Sigmoid colon (tissue), 7 donors: Measurements from ENCODE around the gene GRIA1. TPM values are rescaled to one million over a fixed set of nuclear protein-coding genes. Genes with fewer than 3 reads are reported as not detected.

ENCODE experiments used
- DNase-seq: peaks from one replicate; pipeline ENCODE4 v3.0.0-alpha.2; 2019
- H3K27ac ChIP-seq, 4 donors: fragments of 200-600 bp; sonication (generic); one replicate each; pipeline ENCODE4 v1.5.1; 2016 to 2019; ENCODE audit warnings: mild to moderate bottlenecking in 1 of 4
- H3K27me3 ChIP-seq, 3 donors: fragments of 200-600 bp; sonication (generic); one replicate each; pipeline ENCODE4 v1.5.1; 2019; ENCODE audit warnings: mild to moderate bottlenecking in 1 of 3
- H3K36me3 ChIP-seq, 4 donors: fragments of 200-600 bp; sonication (generic); one replicate each; pipeline ENCODE4 v1.5.1; 2016 to 2019
- H3K4me1 ChIP-seq, 4 donors: fragments of 200-600 bp; sonication (generic); one replicate each; pipeline ENCODE4 v1.5.1; 2017 to 2019
- H3K4me3 ChIP-seq, 4 donors: fragments of 200-600 bp; sonication (generic); one replicate each; pipeline ENCODE4 v1.5.1; 2017 to 2019; ENCODE audit warnings: mild to moderate bottlenecking in 2 of 4, moderate library complexity in 1 of 4
- H3K9me3 ChIP-seq, 4 donors: fragments of 200-600 bp in 3 of 4; sonication (generic) in 3 of 4; one replicate each; pipeline versions ENCODE4 v1.5.1 to v1.6.1; 2013 to 2019
- CTCF ChIP-seq, 4 experiments: fragments of 450-650 bp in 3 of 4; fragments of 200-600 bp in 1 of 4; IDR thresholded peaks; one replicate each; pipeline ENCODE4 v1.5.1; 2016 to 2019; ENCODE audit warnings: antibody characterized with exemption in 4 of 4, mild to moderate bottlenecking in 3 of 4, moderate library complexity in 2 of 4
- EP300 ChIP-seq, 4 donors: sonication (generic); formaldehyde crosslinking; IDR thresholded peaks; one replicate each; pipeline ENCODE4 v1.6.1; 2017; ENCODE audit warnings: antibody characterized with exemption in 4 of 4
- POLR2A ChIP-seq, 2 donors: fragments of 450-650 bp; IDR thresholded peaks; one replicate each; pipeline ENCODE4 v1.6.1; 2016; ENCODE audit warnings: antibody characterized with exemption in 2 of 2, mild to moderate bottlenecking in 2 of 2, moderate library complexity in 2 of 2
- POLR2AphosphoS5 ChIP-seq, 4 donors: sonication (generic); formaldehyde crosslinking; IDR thresholded peaks; one replicate each; pipeline ENCODE4 v1.6.1; 2017; ENCODE audit warnings: antibody characterized with exemption in 4 of 4
- WGBS, 2 donors: extraction: QIAGEN DNeasy Blood & Tissue Kit; methylation state at CpG; one replicate each; pipeline ENCODE4 v1.1.7; 2013; 5-methylcytosine and 5-hydroxymethylcytosine counted together
- intact Hi-C: fragments of 100-400 bp; cut with DNase I; formaldehyde crosslinking; loops from one replicate; pipeline ENCODE4 v1.15.1; 2023
- polyA plus RNA-seq, 3 donors: library from polyadenylated mRNA; stranded (reverse); fragments of 200-250 nt; gene quantifications; one replicate each; pipeline ENCODE4 v1.2.3, GENCODE V29; 2013
- total RNA-seq, 4 donors: library from RNA; depleted of rRNA; stranded (reverse); fragments of >200 nt; gene quantifications; one replicate each; pipeline ENCODE4 v1.1.0, GENCODE V29; 2016
- donor health status: healthy with polysubstance abuse.
- donor health status: Bipolar disorder and iron deficiency.
- donor health status: healthy.

The GRIA1 gene
- total and polyA plus RNA-seq, 7 donors = under 0.01 to 1.5 (median 0.51) TPM; not detected in 1

DNA sequence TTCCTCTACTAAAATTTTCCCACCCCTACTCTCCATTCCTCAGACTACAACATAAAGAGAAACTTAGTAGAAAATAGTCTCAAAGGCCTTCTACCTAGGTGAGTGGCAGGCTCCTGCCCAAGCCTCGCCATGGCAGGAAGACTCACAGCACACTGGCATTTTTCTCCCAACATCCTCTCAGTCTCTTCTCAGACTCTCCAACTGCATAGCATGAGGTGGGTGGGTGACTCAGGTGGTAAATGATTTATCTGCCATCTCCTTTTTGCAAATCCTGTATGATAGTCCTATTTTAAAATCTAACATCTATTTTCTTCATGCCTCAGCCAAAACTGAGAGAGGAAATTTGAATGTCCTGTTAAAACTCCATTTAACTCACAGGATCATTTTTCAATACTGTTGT, 33.5 kb upstream of the GRIA1 start:
- 86 to 97% methylated on average over 1 of the region's 1 CpG for WGBS, 2 donors
- H3K9me3 ChIP-seq = no peaks in the 10 kb centered on the region

DNA sequence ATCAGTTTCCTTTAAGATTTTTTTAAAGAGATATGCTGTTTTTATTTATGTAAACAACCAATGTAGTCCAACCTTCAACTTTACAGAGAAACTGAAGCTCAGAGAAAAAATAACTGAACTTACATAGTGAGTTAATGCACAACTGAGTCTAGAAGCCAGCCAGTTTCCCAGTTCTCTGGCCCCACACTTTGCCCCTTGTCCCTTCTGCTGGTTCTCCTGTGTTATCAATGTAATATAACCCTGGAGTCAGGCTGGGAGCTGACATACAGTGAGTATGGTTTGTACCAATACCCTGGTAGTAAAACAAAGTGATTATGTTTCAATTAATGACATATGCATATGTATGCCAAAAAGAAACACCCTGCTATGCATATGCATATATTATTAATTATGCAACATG, 32.2 kb upstream of the GRIA1 start:
- H3K27me3 ChIP-seq = no peaks in the 10 kb centered on the region
- no peaks in the 10 kb centered on the region for H3K9me3 ChIP-seq
- no peak overlapping the region for H3K4me3 ChIP-seq
- intact Hi-C loops = no loop called here
- no peak overlapping the region for H3K27ac ChIP-seq
- TF ChIP-seq EP300 (IDR thresholded peaks at IDR 0.05) (no peak), POLR2A (IDR thresholded peaks at IDR 0.05) (no peak), CTCF (IDR thresholded peaks at IDR 0.05) (no peak), POLR2AphosphoS5 (IDR thresholded peaks at IDR 0.05) (no peak)
- H3K36me3 ChIP-seq = no peaks in the 10 kb centered on the region
- no peak for DNase-seq
- peaks cover 0 to 10% (median 0%) of the 10 kb centered on the region in 4 donors for H3K4me1 ChIP-seq

More for the DNA sequence above, 33.5 kb upstream of the GRIA1 start:
- Histone ChIP-seq H3K4me1 (peaks cover 0 to 10% (median 0%) of the 10 kb centered on the region in 4 donors), H3K36me3 (no peaks in the 10 kb centered on the region), H3K4me3 (no peak overlapping the region), H3K27me3 (no peaks in the 10 kb centered on the region), H3K27ac (no peak overlapping the region)
- intact Hi-C loops = no loop called here
- no peak for TF ChIP-seq POLR2AphosphoS5 (IDR thresholded peaks at IDR 0.05)
- TF ChIP-seq EP300 (IDR thresholded peaks at IDR 0.05) = no peak
- no peak for TF ChIP-seq POLR2A (IDR thresholded peaks at IDR 0.05)
- TF ChIP-seq CTCF (IDR thresholded peaks at IDR 0.05) = no peak
- DNase-seq = no peak

- H3K36me3 ChIP-seq = no peaks in the 10 kb centered on the region
- TF ChIP-seq POLR2AphosphoS5 (IDR thresholded peaks at IDR 0.05) (no peak), POLR2A (IDR thresholded peaks at IDR 0.05) (no peak), CTCF (IDR thresholded peaks at IDR 0.05) (no peak), EP300 (IDR thresholded peaks at IDR 0.05) (no peak)
- H3K27me3 ChIP-seq = no peaks in the 10 kb centered on the region
- DNase-seq = no peak
- H3K4me1 ChIP-seq = peaks cover 0 to 10% (median 0%) of the 10 kb centered on the region in 4 donors
- no peak overlapping the region for H3K4me3 ChIP-seq
- H3K27ac ChIP-seq = no peak overlapping the region
- H3K9me3 ChIP-seq = no peaks in the 10 kb centered on the region
- intact Hi-C loops = no loop called here
Measured at GRCh38 chr5:153459051-153459743, 31.3 kb upstream of the GRIA1 start.

GRCh38 chr5:153460421-153460820, 30.0 kb upstream of the GRIA1 start:
- no peak for TF ChIP-seq POLR2A (IDR thresholded peaks at IDR 0.05)
- no peak for TF ChIP-seq POLR2AphosphoS5 (IDR thresholded peaks at IDR 0.05)
- TF ChIP-seq CTCF (IDR thresholded peaks at IDR 0.05) = no peak
- TF ChIP-seq EP300 (IDR thresholded peaks at IDR 0.05) = no peak
- Histone ChIP-seq H3K4me3 (no peak overlapping the region), H3K27me3 (no peaks in the 10 kb centered on the region), H3K36me3 (no peaks in the 10 kb centered on the region), H3K9me3 (no peaks in the 10 kb centered on the region), H3K4me1 (peaks cover 0 to 10% (median 0%) of the 10 kb centered on the region in 4 donors), H3K27ac (no peak overlapping the region)
- DNase-seq = no peak
- WGBS, 2 donors = 84 to 91% methylated on average over 3 of the region's 3 CpGs
- intact Hi-C loops = no loop called here

GRCh38 chr5:153461341-153461740, 29.1 kb upstream of the GRIA1 start:
- H3K27ac ChIP-seq = no peak overlapping the region
- WGBS, 2 donors = 85 to 88% methylated on average over 2 of the region's 2 CpGs

More at GRCh38 chr5:153461341-153461740, 29.1 kb upstream of the GRIA1 start:
- H3K4me1 ChIP-seq = peaks cover 0 to 10% (median 0%) of the 10 kb centered on the region in 4 donors
- DNase-seq = no peak
- TF ChIP-seq CTCF (IDR thresholded peaks at IDR 0.05) = no peak
- TF ChIP-seq POLR2AphosphoS5 (IDR thresholded peaks at IDR 0.05) = no peak
- TF ChIP-seq EP300 (IDR thresholded peaks at IDR 0.05) = no peak
- no peak for TF ChIP-seq POLR2A (IDR thresholded peaks at IDR 0.05)
- no peak overlapping the region for H3K4me3 ChIP-seq
- H3K27me3 ChIP-seq = no peaks in the 10 kb centered on the region
- no peaks in the 10 kb centered on the region for H3K36me3 ChIP-seq
- intact Hi-C loops = no loop called here
- H3K9me3 ChIP-seq = no peaks in the 10 kb centered on the region
